GM13977 (cell line): ENCODE results near the gene OR13J1.
"Not testable (repeated sequence)": the region's sequence is repeated elsewhere in the genome, so short reads cannot be mapped to it uniquely, and the experiment has no call there.

Source experiments
- DNase-seq: peaks from one replicate; pipeline ENCODE4 v3.0.0; 2012; ENCODE audit warnings: low spot score
- CTCF ChIP-seq: IDR thresholded peaks from 2 replicates; pipeline ENCODE4 v1.5.1; 2012; ENCODE audit warnings: mild to moderate bottlenecking, control low read depth; ENCODE audit not compliant: insufficient read depth; ENCODE audit errors: extremely low read depth, missing control alignments
- in situ Hi-C: fragments of 300-500 bp; cut with MboI; formaldehyde crosslinking; loops from one replicate; pipeline ENCODE4 v1.12.0; 2022; ENCODE audit warnings: low sequenced_read_pairs, low pct_unique_long_range_greater_than_20kb, mixed read lengths, inconsistent platforms; ENCODE audit not compliant: unreplicated experiment

The OR13J1 gene

GRCh38 chr9:35870351-35870923, at the start of gene OR13J1:
TSS of gene OR13J1 (minus strand) at chr9:35870401. CDS start at chr9:35870401, 0 bp downstream.
- in situ Hi-C loops, result no loop called here

GRCh38 chr9:35919212-35920008, 49.2 kb upstream of the OR13J1 start:
- no peak for TF ChIP-seq CTCF
- in situ Hi-C loops, result no loop called here
- DNase-seq, result no peak

More at GRCh38 chr9:35870351-35870923, at the start of gene OR13J1:
- no peak for TF ChIP-seq CTCF
- no peak for DNase-seq

GRCh38 chr9:35918780-35919179, 48.6 kb upstream of the OR13J1 start:
- no peak for TF ChIP-seq CTCF
- in situ Hi-C loops, result no loop called here
- DNase-seq, result no peak

- in situ Hi-C loops, result no loop called here
- no peak for TF ChIP-seq CTCF
- no peak for DNase-seq
Observed at GRCh38 chr9:35917261-35917660, 47.1 kb upstream of the OR13J1 start.

GRCh38 chr9:35915681-35916294, 45.6 kb upstream of the OR13J1 start:
- DNase-seq, result no peak
- no peak for TF ChIP-seq CTCF
- in situ Hi-C loops, result no loop called here

GRCh38 chr9:35914301-35914807, 44.2 kb upstream of the OR13J1 start:
- DNase-seq, result no peak
- no peak for TF ChIP-seq CTCF
- in situ Hi-C loops, result no loop called here

GRCh38 chr9:35913429-35913828, 43.2 kb upstream of the OR13J1 start:
- DNase-seq, in situ Hi-C loops: not testable (repeated sequence)
